HepG2 (cell line): ENCODE results near the gene CHKA. TPM values are rescaled to one million over a fixed set of nuclear protein-coding genes. Genes with fewer than 3 reads are reported as not detected.

Experiments
- GATA4 ChIP-seq: sonication (generic); IDR thresholded peaks from 2 replicates; pipeline ENCODE4 v1.6.1; 2016; ENCODE audit warnings: antibody characterized with exemption, low read depth, borderline replicate concordance
- GTF3A ChIP-seq: sonication (generic); formaldehyde crosslinking; conservative IDR thresholded peaks from 2 replicates; pipeline ENCODE4 v1.4.0; 2020; ENCODE audit warnings: mild to moderate bottlenecking, missing genetic modification reagents
- HDAC2 ChIP-seq: sonication (generic); formaldehyde crosslinking; IDR thresholded peaks from 2 replicates; pipeline ENCODE4 v1.4.0; 2020; ENCODE audit warnings: missing genetic modification reagents
- KLF13 ChIP-seq: sonication (generic); formaldehyde crosslinking; IDR thresholded peaks from 2 replicates; pipeline ENCODE4 v1.4.0; 2020; ENCODE audit warnings: mild to moderate bottlenecking, missing genetic modification reagents
- MIER3 ChIP-seq: IDR thresholded peaks from 2 replicates; pipeline ENCODE4 v1.6.1; 2016; ENCODE audit warnings: missing compliant biosample characterization, borderline replicate concordance
- NONO ChIP-seq, 2 experiments: fragments of 450-650 bp in 1 of 2; sonication (generic) in 1 of 2; formaldehyde crosslinking in 1 of 2; IDR thresholded peaks in 1 of 2; conservative IDR thresholded peaks in 1 of 2; 2 replicates each; pipeline versions ENCODE4 v1.6.1 to v1.8.0; 2017 to 2022; ENCODE audit warnings: mild to moderate bottlenecking in 1 of 2, missing genetic modification reagents in 1 of 2, moderate library complexity in 1 of 2
- RFX3 ChIP-seq: IDR thresholded peaks from 2 replicates; pipeline ENCODE4 v1.6.1; 2016; ENCODE audit warnings: missing biosample characterization, missing genetic modification reagents
- ZBTB25 ChIP-seq: IDR thresholded peaks from 2 replicates; pipeline ENCODE4 v1.6.1; 2018; ENCODE audit warnings: missing genetic modification reagents
- ZNF629 ChIP-seq: sonication (generic); formaldehyde crosslinking; conservative IDR thresholded peaks from 2 replicates; pipeline ENCODE4 v1.5.0; 2020; ENCODE audit warnings: missing genetic modification reagents
- polyA plus RNA-seq, 8 experiments: library from polyadenylated mRNA; depleted of rRNA in 3 of 8; stranded (reverse) in 7 of 8; unstranded in 1 of 8; fragments of >200 nt; fragmentation: Illumina TruSeq in 4 of 8; extraction: Trizol in 4 of 8; gene quantifications; 2 replicates each; pipeline versions ENCODE4 v1.2.1 to v1.2.3, GENCODE V29; 2011 to 2016; ENCODE audit warnings: low read depth in 4 of 8, missing spikeins in 1 of 8, mixed read lengths in 1 of 8; ENCODE audit not compliant: insufficient read depth in 1 of 8
- total RNA-seq, 5 experiments: library from RNA; depleted of rRNA; stranded (reverse); fragments of >200 nt; fragmentation: Illumina TruSeq; extraction: Trizol; gene quantifications; 2 replicates each; pipeline ENCODE4 v1.2.3, GENCODE V29; 2016; ENCODE audit warnings: low read depth in 1 of 5
- TF ChIP-seq, protein P1 (sequence below), 2 experiments: sonication (generic) in 1 of 2; formaldehyde crosslinking in 1 of 2; IDR thresholded peaks; 2 replicates each; pipeline versions ENCODE4 v1.4.0 to v1.6.1; 2016 to 2020; ENCODE audit warnings: borderline replicate concordance in 1 of 2, low read depth in 1 of 2, mild to moderate bottlenecking in 1 of 2, missing genetic modification reagents in 1 of 2
- TF ChIP-seq, protein P2 (sequence below): IDR thresholded peaks from 2 replicates; pipeline ENCODE4 v1.6.1; 2016
- TF ChIP-seq, protein P3 (sequence below): sonication (generic); formaldehyde crosslinking; conservative IDR thresholded peaks from 2 replicates; pipeline ENCODE4 v1.4.0; 2020; ENCODE audit warnings: mild to moderate bottlenecking, missing genetic modification reagents, moderate library complexity
- TF ChIP-seq, protein P4 (sequence below): sonication (generic); formaldehyde crosslinking; IDR thresholded peaks from 2 replicates; pipeline ENCODE4 v1.4.0; 2020; ENCODE audit warnings: missing genetic modification reagents

The CHKA gene
- total and polyA plus RNA-seq, 2 of the 13 experiments (the other 11 are each of a cell fraction or from before 2014, with no cell fraction given): 71.6 to 92.7 TPM

DNA sequence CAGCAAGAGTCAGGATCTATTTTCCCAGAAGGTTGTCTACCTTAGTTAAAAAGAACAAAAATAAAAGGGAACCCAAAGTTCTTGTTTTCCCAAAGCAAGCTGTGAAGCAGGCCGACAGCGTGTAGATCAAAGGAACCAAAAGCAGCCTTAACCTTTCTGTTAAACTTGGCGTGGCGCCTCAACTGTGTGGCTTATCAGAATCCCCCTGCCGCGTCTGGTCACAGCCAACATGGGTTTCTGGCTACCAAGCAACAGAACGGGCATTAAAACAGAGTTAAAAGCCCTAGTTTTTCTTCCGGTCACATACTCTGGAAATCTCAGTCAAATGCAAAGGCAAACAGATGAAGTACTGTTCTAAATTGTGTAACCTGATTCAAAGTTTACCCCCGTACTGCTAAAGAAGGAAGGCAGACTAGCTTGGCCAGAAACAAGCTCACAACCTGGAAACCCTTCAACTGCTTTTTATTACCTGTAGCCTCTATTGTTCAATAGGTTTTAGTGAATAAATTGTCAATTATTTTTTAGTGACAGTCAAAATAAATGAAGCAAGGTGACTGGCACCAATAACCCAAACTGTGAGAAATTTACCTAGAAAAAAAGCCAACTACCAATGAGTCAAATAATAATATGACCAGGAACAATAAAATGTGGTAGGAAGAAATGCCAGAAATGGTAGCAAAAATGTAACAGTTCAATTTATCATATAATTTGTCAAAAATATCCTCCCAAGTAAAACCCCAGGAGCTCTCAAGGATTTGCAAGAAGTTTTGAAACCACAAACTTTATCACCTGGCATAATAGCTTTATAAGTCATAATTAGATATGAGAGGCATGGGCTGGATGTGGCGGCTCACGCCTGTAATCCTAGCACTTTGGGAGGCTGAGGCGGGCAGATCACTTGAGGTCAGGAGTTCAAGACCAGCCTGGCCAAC is 21.4 kb downstream of the CHKA start (continued):
- TF ChIP-seq, protein P1, sequence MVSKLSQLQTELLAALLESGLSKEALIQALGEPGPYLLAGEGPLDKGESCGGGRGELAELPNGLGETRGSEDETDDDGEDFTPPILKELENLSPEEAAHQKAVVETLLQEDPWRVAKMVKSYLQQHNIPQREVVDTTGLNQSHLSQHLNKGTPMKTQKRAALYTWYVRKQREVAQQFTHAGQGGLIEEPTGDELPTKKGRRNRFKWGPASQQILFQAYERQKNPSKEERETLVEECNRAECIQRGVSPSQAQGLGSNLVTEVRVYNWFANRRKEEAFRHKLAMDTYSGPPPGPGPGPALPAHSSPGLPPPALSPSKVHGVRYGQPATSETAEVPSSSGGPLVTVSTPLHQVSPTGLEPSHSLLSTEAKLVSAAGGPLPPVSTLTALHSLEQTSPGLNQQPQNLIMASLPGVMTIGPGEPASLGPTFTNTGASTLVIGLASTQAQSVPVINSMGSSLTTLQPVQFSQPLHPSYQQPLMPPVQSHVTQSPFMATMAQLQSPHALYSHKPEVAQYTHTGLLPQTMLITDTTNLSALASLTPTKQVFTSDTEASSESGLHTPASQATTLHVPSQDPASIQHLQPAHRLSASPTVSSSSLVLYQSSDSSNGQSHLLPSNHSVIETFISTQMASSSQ (IDR thresholded peaks at IDR 0.05; ENCODE audit: low read depth): peak; percentile 60
- TF ChIP-seq, protein P1 (CRISPR knock-in tag; IDR thresholded peaks at IDR 0.05; ENCODE audit: borderline replicate concordance): peak; percentile 88
- TF ChIP-seq ZBTB25: peak; percentile 65; the same call in 1 of the 2 replicates
- TF ChIP-seq, protein P2, sequence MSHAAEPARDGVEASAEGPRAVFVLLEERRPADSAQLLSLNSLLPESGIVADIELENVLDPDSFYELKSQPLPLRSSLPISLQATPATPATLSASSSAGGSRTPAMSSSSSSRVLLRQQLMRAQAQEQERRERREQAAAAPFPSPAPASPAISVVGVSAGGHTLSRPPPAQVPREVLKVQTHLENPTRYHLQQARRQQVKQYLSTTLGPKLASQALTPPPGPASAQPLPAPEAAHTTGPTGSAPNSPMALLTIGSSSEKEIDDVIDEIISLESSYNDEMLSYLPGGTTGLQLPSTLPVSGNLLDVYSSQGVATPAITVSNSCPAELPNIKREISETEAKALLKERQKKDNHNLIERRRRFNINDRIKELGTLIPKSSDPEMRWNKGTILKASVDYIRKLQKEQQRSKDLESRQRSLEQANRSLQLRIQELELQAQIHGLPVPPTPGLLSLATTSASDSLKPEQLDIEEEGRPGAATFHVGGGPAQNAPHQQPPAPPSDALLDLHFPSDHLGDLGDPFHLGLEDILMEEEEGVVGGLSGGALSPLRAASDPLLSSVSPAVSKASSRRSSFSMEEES (CRISPR knock-in tag): peak; percentile 83
- TF ChIP-seq GTF3A (CRISPR knock-in tag): no peak
- TF ChIP-seq MIER3 (CRISPR knock-in tag): peak; percentile 71; the same call in 1 of the 2 replicates
- peak; percentile 49 for TF ChIP-seq RFX3 (CRISPR knock-in tag)
- TF ChIP-seq, protein P3, sequence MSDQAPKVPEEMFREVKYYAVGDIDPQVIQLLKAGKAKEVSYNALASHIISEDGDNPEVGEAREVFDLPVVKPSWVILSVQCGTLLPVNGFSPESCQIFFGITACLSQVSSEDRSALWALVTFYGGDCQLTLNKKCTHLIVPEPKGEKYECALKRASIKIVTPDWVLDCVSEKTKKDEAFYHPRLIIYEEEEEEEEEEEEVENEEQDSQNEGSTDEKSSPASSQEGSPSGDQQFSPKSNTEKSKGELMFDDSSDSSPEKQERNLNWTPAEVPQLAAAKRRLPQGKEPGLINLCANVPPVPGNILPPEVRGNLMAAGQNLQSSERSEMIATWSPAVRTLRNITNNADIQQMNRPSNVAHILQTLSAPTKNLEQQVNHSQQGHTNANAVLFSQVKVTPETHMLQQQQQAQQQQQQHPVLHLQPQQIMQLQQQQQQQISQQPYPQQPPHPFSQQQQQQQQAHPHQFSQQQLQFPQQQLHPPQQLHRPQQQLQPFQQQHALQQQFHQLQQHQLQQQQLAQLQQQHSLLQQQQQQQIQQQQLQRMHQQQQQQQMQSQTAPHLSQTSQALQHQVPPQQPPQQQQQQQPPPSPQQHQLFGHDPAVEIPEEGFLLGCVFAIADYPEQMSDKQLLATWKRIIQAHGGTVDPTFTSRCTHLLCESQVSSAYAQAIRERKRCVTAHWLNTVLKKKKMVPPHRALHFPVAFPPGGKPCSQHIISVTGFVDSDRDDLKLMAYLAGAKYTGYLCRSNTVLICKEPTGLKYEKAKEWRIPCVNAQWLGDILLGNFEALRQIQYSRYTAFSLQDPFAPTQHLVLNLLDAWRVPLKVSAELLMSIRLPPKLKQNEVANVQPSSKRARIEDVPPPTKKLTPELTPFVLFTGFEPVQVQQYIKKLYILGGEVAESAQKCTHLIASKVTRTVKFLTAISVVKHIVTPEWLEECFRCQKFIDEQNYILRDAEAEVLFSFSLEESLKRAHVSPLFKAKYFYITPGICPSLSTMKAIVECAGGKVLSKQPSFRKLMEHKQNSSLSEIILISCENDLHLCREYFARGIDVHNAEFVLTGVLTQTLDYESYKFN: peak; percentile 97
- TF ChIP-seq NONO (IDR thresholded peaks at IDR 0.05): no peak
- TF ChIP-seq NONO (CRISPR knock-in tag; conservative IDR thresholded peaks at IDR 0.05): peak; percentile 67; the same call in 1 of the 2 replicates
- TF ChIP-seq, protein P4, sequence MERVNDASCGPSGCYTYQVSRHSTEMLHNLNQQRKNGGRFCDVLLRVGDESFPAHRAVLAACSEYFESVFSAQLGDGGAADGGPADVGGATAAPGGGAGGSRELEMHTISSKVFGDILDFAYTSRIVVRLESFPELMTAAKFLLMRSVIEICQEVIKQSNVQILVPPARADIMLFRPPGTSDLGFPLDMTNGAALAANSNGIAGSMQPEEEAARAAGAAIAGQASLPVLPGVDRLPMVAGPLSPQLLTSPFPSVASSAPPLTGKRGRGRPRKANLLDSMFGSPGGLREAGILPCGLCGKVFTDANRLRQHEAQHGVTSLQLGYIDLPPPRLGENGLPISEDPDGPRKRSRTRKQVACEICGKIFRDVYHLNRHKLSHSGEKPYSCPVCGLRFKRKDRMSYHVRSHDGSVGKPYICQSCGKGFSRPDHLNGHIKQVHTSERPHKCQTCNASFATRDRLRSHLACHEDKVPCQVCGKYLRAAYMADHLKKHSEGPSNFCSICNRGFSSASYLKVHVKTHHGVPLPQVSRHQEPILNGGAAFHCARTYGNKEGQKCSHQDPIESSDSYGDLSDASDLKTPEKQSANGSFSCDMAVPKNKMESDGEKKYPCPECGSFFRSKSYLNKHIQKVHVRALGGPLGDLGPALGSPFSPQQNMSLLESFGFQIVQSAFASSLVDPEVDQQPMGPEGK (CRISPR knock-in tag): peak; percentile 62; the same call in 1 of the 2 replicates
- peak; percentile 87 for TF ChIP-seq HDAC2
- TF ChIP-seq ZNF629 (CRISPR knock-in tag): peak; percentile 47; the same call in 1 of the 2 replicates
- TF ChIP-seq GATA4: peak; percentile 93; the same call in 1 of the 2 replicates
- TF ChIP-seq KLF13: no peak
